Stomach (tissue), 9 donors: ENCODE measurements around the gene PLCG2. TPM values are rescaled to one million over a fixed set of nuclear protein-coding genes. Genes with fewer than 3 reads are reported as not detected.

ENCODE experiments used
- DNase-seq, 2 donors: peaks; one replicate each; pipeline versions ENCODE4 v3.0.0 to v3.0.0-alpha.2; 2013 to 2019
- H3K27ac ChIP-seq, 5 donors: fragments of 200-600 bp in 4 of 5; sonication (generic) in 4 of 5; one replicate each; pipeline ENCODE4 v1.5.1; 2013 to 2019; ENCODE audit warnings: mild to moderate bottlenecking in 1 of 5, moderate library complexity in 1 of 5
- H3K27me3 ChIP-seq, 3 donors: fragments of 200-600 bp; sonication (generic); one replicate each; pipeline ENCODE4 v1.5.1; 2017 to 2019; ENCODE audit warnings: mixed run types in 1 of 3
- H3K36me3 ChIP-seq, 4 donors: fragments of 200-600 bp; sonication (generic); 1 replicate in 3 of 4; 2 replicates in 1 of 4; pipeline ENCODE4 v1.5.1; 2016 to 2019
- H3K4me1 ChIP-seq, 4 donors: fragments of 200-600 bp; sonication (generic); one replicate each; pipeline ENCODE4 v1.5.1; 2016 to 2019
- H3K4me3 ChIP-seq, 4 donors: fragments of 200-600 bp; sonication (generic) in 3 of 4; one replicate each; pipeline ENCODE4 v1.5.1; 2016 to 2019; ENCODE audit warnings: mild to moderate bottlenecking in 1 of 4
- H3K9me3 ChIP-seq, 4 donors: fragments of 200-600 bp; sonication (generic); one replicate each; pipeline ENCODE4 v1.5.1; 2016 to 2019
- EP300 ChIP-seq: sonication (generic); formaldehyde crosslinking; IDR thresholded peaks from one replicate; pipeline ENCODE4 v1.6.1; 2017; ENCODE audit warnings: antibody characterized with exemption
- POLR2A ChIP-seq, 4 donors: fragments of 450-650 bp; IDR thresholded peaks; one replicate each; pipeline ENCODE4 v1.6.1; 2016; ENCODE audit warnings: antibody characterized with exemption in 4 of 4, control low read depth in 2 of 4, mild to moderate bottlenecking in 1 of 4, moderate library complexity in 1 of 4
- POLR2AphosphoS5 ChIP-seq, 3 donors: sonication (generic); formaldehyde crosslinking; IDR thresholded peaks; one replicate each; pipeline ENCODE4 v1.6.1; 2016; ENCODE audit warnings: antibody characterized with exemption in 3 of 3
- WGBS, 5 donors: extraction: QIAGEN DNeasy Blood & Tissue Kit in 3 of 5; methylation state at CpG; one replicate each; pipeline versions ENCODE4 v1.1.5 to v1.1.7; 2013 to 2018; 5-methylcytosine and 5-hydroxymethylcytosine counted together
- intact Hi-C: fragments of 100-400 bp; cut with DNase I; formaldehyde crosslinking; loops from one replicate; pipeline ENCODE4 v1.15.1; 2023; ENCODE audit warnings: low total_unique reads
- polyA plus RNA-seq, 3 donors: library from polyadenylated mRNA; stranded (reverse); fragments of 200-250 nt; gene quantifications; one replicate each; pipeline ENCODE4 v1.2.3, GENCODE V29; 2013
- total RNA-seq, 5 donors: library from RNA; depleted of rRNA; stranded (reverse); fragments of >200 nt; gene quantifications; one replicate each; pipeline versions ENCODE4 v1.1.0 to v1.2.3, GENCODE V29; 2014 to 2016
- TF ChIP-seq, protein P1 (sequence below), 7 experiments: fragments of 450-650 bp in 4 of 7; fragments of 200-600 bp in 3 of 7; sonication (generic) in 3 of 7; IDR thresholded peaks; one replicate each; pipeline ENCODE4 v1.5.1; 2016 to 2019; ENCODE audit warnings: antibody characterized with exemption in 7 of 7, control low read depth in 2 of 7, mild to moderate bottlenecking in 1 of 7
- donor health status: healthy with polysubstance abuse.
- donor health status: Bipolar disorder and iron deficiency.
- donor health status: healthy.

Gene PLCG2
- total and polyA plus RNA-seq, 8 donors = 0.87 to 68.5 (median 11.1) TPM

- WGBS, 5 donors = 78 to 91% (median 84%) methylated on average over 4 of the region's 4 CpGs
- intact Hi-C loops = no loop called here
- no peak overlapping the region for H3K27ac ChIP-seq
- H3K36me3 ChIP-seq = no peaks in the 10 kb centered on the region
- no peak overlapping the region for H3K4me3 ChIP-seq
- no peaks in the 10 kb centered on the region for H3K27me3 ChIP-seq
- no peak for DNase-seq
- TF ChIP-seq, protein P1, sequence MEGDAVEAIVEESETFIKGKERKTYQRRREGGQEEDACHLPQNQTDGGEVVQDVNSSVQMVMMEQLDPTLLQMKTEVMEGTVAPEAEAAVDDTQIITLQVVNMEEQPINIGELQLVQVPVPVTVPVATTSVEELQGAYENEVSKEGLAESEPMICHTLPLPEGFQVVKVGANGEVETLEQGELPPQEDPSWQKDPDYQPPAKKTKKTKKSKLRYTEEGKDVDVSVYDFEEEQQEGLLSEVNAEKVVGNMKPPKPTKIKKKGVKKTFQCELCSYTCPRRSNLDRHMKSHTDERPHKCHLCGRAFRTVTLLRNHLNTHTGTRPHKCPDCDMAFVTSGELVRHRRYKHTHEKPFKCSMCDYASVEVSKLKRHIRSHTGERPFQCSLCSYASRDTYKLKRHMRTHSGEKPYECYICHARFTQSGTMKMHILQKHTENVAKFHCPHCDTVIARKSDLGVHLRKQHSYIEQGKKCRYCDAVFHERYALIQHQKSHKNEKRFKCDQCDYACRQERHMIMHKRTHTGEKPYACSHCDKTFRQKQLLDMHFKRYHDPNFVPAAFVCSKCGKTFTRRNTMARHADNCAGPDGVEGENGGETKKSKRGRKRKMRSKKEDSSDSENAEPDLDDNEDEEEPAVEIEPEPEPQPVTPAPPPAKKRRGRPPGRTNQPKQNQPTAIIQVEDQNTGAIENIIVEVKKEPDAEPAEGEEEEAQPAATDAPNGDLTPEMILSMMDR (IDR thresholded peaks at IDR 0.05) = no peak
- TF ChIP-seq POLR2A (IDR thresholded peaks at IDR 0.05) = no peak
- TF ChIP-seq EP300 = no peak
- TF ChIP-seq POLR2AphosphoS5 (IDR thresholded peaks at IDR 0.05) = no peak
- H3K4me1 ChIP-seq = peaks cover 0 to 9% (median 0%) of the 10 kb centered on the region in 4 donors
- peaks cover 0 to 7% (median 0%) of the 10 kb centered on the region in 4 donors for H3K9me3 ChIP-seq
Measured at GRCh38 chr16:81843243-81843582, 64.1 kb downstream of the PLCG2 start.

- peaks cover 0 to 9% (median 0%) of the 10 kb centered on the region in 4 donors for H3K4me1 ChIP-seq
- no peak overlapping the region for H3K4me3 ChIP-seq
- TF ChIP-seq POLR2A (IDR thresholded peaks at IDR 0.05) = no peak
- TF ChIP-seq, protein P1 (IDR thresholded peaks at IDR 0.05) = no peak
- no peak for TF ChIP-seq EP300
- no peak for TF ChIP-seq POLR2AphosphoS5 (IDR thresholded peaks at IDR 0.05)
- intact Hi-C loops = no loop called here
- DNase-seq = no peak
- H3K36me3 ChIP-seq = no peaks in the 10 kb centered on the region
- 78 to 83% (median 80%) methylated on average over 8 of the region's 8 CpGs for WGBS, 5 donors
- H3K9me3 ChIP-seq = peaks cover 0 to 7% (median 0%) of the 10 kb centered on the region in 4 donors
- no peak overlapping the region for H3K27ac ChIP-seq
- no peaks in the 10 kb centered on the region for H3K27me3 ChIP-seq
Measured at GRCh38 chr16:81843683-81844082, 64.6 kb downstream of the PLCG2 start.

DNA sequence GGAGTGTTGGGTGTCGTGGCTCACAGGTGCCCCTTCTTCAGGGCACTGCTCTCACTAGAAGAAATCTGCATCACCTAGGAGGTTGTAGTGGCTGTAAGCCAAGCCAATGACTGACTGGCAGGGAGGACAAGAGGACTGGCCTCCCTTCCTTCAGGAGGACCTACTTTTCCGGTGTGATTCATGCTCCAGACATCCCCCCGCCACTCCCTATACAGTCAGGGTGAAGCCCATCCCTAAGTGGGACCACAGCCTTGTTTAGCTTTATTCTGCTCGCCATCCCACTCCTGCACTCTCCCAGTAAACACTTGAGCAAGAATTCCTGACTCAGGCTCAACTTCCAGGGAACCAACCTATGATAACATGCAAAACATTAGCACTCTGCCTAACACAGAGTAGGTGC, 67.0 kb downstream of the PLCG2 start:
- H3K27me3 ChIP-seq = no peaks in the 10 kb centered on the region
- no peak for TF ChIP-seq POLR2A (IDR thresholded peaks at IDR 0.05)
- TF ChIP-seq, protein P1 (IDR thresholded peaks at IDR 0.05) = no peak
- no peak for TF ChIP-seq EP300
- no peak for TF ChIP-seq POLR2AphosphoS5 (IDR thresholded peaks at IDR 0.05)
- H3K4me1 ChIP-seq = peaks cover 0 to 9% (median 0%) of the 10 kb centered on the region in 4 donors
- no peaks in the 10 kb centered on the region for H3K36me3 ChIP-seq
- no peak overlapping the region for H3K4me3 ChIP-seq
- intact Hi-C loops = no loop called here
- no peak for DNase-seq
- WGBS, 5 donors = 83 to 88% (median 85%) methylated on average over 4 of the region's 4 CpGs
- peaks cover 0 to 7% (median 0%) of the 10 kb centered on the region in 4 donors for H3K9me3 ChIP-seq
- no peak overlapping the region for H3K27ac ChIP-seq

- Histone ChIP-seq H3K4me1 (no peaks in the 10 kb centered on the region), H3K4me3 (no peak overlapping the region), H3K9me3 (peaks cover 0 to 7% (median 0%) of the 10 kb centered on the region in 4 donors), H3K36me3 (no peaks in the 10 kb centered on the region), H3K27me3 (no peaks in the 10 kb centered on the region), H3K27ac (no peak overlapping the region)
- 74 to 86% (median 78%) methylated on average over 4 of the region's 4 CpGs for WGBS, 5 donors
- intact Hi-C loops = no loop called here
- DNase-seq = no peak
- TF ChIP-seq, protein P1 (IDR thresholded peaks at IDR 0.05) = no peak
- TF ChIP-seq EP300 = no peak
- TF ChIP-seq POLR2A (IDR thresholded peaks at IDR 0.05) = no peak
- TF ChIP-seq POLR2AphosphoS5 (IDR thresholded peaks at IDR 0.05) = no peak
Measured at GRCh38 chr16:81848306-81848853, 69.3 kb downstream of the PLCG2 start.
